Measurements from ENCODE around the gene CCDC157. TPM values are rescaled to one million over a fixed set of nuclear protein-coding genes. Genes with fewer than 3 reads are reported as not detected.

The CCDC157 gene
- polyA plus RNA-seq, 1 of the 3 experiments (the other 2 are of a cell fraction) = 5.8 TPM

DNA sequence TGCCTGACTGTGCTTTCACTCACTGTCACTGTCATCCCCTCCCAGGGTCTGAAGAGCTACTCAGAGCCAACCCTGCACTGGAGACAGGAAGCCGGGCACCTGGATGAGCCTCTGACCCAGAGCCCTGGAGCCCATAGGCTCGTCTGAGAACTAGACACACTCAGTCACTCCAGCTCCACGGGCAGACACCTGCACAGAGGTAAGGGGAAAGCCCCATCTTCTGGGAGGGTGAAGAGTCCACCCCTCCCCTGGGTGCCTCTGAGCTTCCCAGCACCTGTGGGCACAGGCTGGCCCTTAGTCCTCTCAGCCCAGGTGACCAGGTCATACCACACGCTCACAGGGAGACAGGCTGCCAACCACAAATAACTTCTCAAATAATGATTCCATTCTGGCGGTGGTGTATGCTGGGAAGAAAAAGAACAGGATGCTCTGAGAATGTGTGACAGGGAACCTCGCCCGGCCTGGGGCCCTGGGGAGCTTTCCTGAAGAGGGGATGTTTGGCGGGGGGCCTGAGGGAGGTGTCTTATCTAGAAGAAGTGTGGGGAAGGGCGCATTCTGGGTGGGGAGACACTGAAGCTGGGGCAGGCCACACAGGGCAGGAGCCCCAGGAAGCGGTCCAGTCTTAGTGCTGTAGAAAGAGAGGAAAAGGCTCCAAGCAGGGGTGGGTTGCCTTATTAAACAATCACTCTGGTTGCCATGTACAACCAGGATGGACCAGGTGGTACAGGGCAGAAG is 5.3 kb downstream of the CCDC157 start:
- CTCF ChIA-PET = interaction anchor here (0.6 kb wide), 1 partner anchor 25 kb away, joined by 4 read pairs; the partner anchor contains the start of gene RNF215
- WGBS (ENCODE audit: low lambda C conversion rate) = 91% methylated on average over 9 of the region's 10 CpGs
- Histone ChIP-seq H3K4me2 (no peak overlapping the region), H3F3A (replicated peaks; ENCODE audit: insufficient read depth) (no peaks in the 10 kb centered on the region), H3K27ac (ENCODE audit: low read depth in 2 of 2, low read length in 1 of 2) (no peak overlapping the region), H3K79me2 (ENCODE audit: insufficient read depth) (no peaks in the 10 kb centered on the region), H3K4me1 (ENCODE audit: control insufficient read depth in 1 of 2, insufficient read depth in 2 of 2, low read depth in 1 of 2, low read length in 1 of 2) (peaks cover 0 to 9% of the 10 kb centered on the region in 2 experiments; a peak in 1 of 4 replicates), H3K36me3 (replicated peaks in 1 of 2; ENCODE audit: control insufficient read depth in 1 of 2, insufficient read depth in 2 of 2, low read length in 1 of 2) (no peaks in the 10 kb centered on the region), H3K4me3 (ENCODE audit: low read depth in 2 of 2, low read length in 1 of 2) (no peak overlapping the region), H2AFZ (ENCODE audit: low read depth) (no peak overlapping the region), H4K20me1 (ENCODE audit: insufficient read depth) (no peaks in the 10 kb centered on the region), H3K9ac (no peak overlapping the region), H3K9me3 (no peaks in the 10 kb centered on the region), H3K9me2 (no peaks in the 10 kb centered on the region), H3K27me3 (ENCODE audit: insufficient read depth) (no peaks in the 10 kb centered on the region)
- no peak for DNase-seq
- POLR2A ChIA-PET = no interaction called here
- TF ChIP-seq GABPA (IDR thresholded peaks at IDR 0.05; ENCODE audit: low read depth) (no peak), ELF1 (IDR thresholded peaks at IDR 0.05) (no peak), SIN3A (IDR thresholded peaks at IDR 0.05; ENCODE audit: borderline replicate concordance, low read depth, low read length) (no peak)

DNA sequence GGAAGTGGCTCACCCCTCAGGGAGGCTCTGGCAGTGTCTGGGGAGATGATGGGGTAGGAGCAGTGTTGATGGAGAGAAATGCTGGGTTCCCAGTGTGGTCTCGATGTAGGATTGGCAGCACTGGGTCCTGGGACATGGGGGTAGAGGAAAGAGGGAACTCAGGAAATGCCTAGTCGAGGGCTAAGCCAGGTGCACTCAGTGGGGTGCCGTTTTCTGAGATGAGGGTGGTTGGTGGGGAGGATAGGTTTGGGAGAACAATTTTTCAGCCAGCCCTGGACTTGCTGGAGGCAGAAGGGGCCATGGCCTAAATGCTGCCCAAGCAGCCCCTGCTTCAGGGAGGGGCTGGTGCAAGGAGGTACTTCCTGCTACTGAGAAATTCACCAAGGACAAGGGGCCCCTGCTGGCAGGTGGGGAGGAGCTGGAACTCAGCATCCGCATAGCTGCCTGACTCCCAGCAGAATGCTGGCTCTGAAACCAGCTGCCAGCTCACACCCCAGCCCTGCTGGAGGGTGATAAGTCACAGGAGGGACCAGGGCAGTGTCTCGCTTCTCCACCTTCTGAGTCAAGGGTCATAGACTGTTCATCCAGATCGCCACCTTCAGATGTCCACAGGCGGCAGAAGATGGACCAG is 6.0 kb downstream of the CCDC157 start:
- no peaks in the 10 kb centered on the region for H3K27me3 ChIP-seq (ENCODE audit: insufficient read depth)
- ChIA-PET POLR2A (no interaction called here), CTCF (no interaction called here)
- TF ChIP-seq EZH2phosphoT487 (IDR thresholded peaks at IDR 0.05; ENCODE audit: borderline replicate concordance, low read depth) (no peak), SMC3 (IDR thresholded peaks at IDR 0.05; ENCODE audit: low read depth, low read length) (no peak), FOXJ3 (CRISPR knock-in tag; IDR thresholded peaks at IDR 0.05) (no peak), RAD21 (IDR thresholded peaks at IDR 0.05; ENCODE audit: low read length) (no peak), JUND (IDR thresholded peaks at IDR 0.05) (no peak), NFIC (IDR thresholded peaks at IDR 0.05; ENCODE audit: borderline replicate concordance) (no peak)
- TF ChIP-seq, protein P1, sequence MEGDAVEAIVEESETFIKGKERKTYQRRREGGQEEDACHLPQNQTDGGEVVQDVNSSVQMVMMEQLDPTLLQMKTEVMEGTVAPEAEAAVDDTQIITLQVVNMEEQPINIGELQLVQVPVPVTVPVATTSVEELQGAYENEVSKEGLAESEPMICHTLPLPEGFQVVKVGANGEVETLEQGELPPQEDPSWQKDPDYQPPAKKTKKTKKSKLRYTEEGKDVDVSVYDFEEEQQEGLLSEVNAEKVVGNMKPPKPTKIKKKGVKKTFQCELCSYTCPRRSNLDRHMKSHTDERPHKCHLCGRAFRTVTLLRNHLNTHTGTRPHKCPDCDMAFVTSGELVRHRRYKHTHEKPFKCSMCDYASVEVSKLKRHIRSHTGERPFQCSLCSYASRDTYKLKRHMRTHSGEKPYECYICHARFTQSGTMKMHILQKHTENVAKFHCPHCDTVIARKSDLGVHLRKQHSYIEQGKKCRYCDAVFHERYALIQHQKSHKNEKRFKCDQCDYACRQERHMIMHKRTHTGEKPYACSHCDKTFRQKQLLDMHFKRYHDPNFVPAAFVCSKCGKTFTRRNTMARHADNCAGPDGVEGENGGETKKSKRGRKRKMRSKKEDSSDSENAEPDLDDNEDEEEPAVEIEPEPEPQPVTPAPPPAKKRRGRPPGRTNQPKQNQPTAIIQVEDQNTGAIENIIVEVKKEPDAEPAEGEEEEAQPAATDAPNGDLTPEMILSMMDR (IDR thresholded peaks at IDR 0.05) = no peak
- TF ChIP-seq, protein P2, sequence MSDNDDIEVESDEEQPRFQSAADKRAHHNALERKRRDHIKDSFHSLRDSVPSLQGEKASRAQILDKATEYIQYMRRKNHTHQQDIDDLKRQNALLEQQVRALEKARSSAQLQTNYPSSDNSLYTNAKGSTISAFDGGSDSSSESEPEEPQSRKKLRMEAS (IDR thresholded peaks at IDR 0.05; ENCODE audit: low read depth) = no peak
- TF ChIP-seq, protein P3, sequence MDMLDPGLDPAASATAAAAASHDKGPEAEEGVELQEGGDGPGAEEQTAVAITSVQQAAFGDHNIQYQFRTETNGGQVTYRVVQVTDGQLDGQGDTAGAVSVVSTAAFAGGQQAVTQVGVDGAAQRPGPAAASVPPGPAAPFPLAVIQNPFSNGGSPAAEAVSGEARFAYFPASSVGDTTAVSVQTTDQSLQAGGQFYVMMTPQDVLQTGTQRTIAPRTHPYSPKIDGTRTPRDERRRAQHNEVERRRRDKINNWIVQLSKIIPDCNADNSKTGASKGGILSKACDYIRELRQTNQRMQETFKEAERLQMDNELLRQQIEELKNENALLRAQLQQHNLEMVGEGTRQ (IDR thresholded peaks at IDR 0.05; ENCODE audit: borderline replicate concordance, low read depth, low read length) = no peak
- H4K20me1 ChIP-seq (ENCODE audit: insufficient read depth) = no peaks in the 10 kb centered on the region
- H3K36me3 ChIP-seq (replicated peaks in 1 of 2; ENCODE audit: control insufficient read depth in 1 of 2, insufficient read depth in 2 of 2, low read length in 1 of 2) = no peaks in the 10 kb centered on the region
- no peak for DNase-seq
- H3K9me3 ChIP-seq = no peaks in the 10 kb centered on the region
- H3K4me3 ChIP-seq (ENCODE audit: low read depth in 2 of 2, low read length in 1 of 2) = no peak overlapping the region
- no peak overlapping the region for H3K27ac ChIP-seq (ENCODE audit: low read depth in 2 of 2, low read length in 1 of 2)
- no peaks in the 10 kb centered on the region for H3K79me2 ChIP-seq (ENCODE audit: insufficient read depth)
- H2AFZ ChIP-seq (ENCODE audit: low read depth) = no peak overlapping the region
- no peaks in the 10 kb centered on the region for H3K9me2 ChIP-seq
- no peak overlapping the region for H3K4me2 ChIP-seq
- H3K4me1 ChIP-seq (ENCODE audit: control insufficient read depth in 1 of 2, insufficient read depth in 2 of 2, low read depth in 1 of 2, low read length in 1 of 2) = peaks cover 0 to 7% of the 10 kb centered on the region in 2 experiments; a peak in 1 of 4 replicates
- WGBS (ENCODE audit: low lambda C conversion rate) = 86% methylated on average over 5 of the region's 7 CpGs
- H3F3A ChIP-seq (replicated peaks; ENCODE audit: insufficient read depth) = no peaks in the 10 kb centered on the region
- H3K9ac ChIP-seq = no peak overlapping the region
